Activated T-cell treated with anti-CD3 and anti-CD28 coated beads, Interleukin-2, amount 50 U/mL, for 48 hours (primary cell): Measurements from ENCODE around the gene PARP11.
A peak's percentile ranks its signal among the peaks of the same experiment; 100 is the strongest.

Source experiments
- DNase-seq, 2 experiments: peaks; one replicate each; pipeline ENCODE4 v3.0.0-alpha.2; 2020

The PARP11 gene

DNA sequence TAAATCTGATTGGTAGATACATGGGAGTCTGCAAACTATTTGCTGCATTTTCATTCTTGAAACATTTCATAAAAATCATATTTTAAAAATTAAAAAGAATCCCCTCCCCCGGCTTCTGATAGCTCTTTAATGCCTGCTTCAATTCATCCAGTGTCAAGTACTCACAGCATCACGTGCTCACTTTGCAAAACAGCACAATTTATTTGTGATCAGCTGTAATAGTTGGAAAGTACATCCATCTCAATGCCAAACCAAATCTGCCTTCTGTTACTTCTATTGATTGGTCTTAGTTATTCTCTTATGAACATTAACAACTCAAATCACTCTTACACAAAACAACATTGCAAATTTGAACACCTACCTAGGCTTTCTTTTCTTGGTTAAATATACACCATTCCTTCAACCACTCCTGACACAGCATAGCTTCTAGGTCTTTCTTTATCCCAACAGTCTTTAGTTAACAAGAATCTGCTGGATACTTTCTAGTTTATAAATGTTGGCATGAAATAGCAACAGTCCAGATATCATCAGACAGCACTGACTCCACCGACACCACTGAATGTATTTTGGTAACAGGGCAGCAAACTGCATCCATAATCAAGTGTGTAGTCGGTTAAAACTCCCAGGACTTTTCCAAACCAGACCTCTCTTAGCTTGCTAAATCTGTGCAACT is 58.0 kb downstream of the PARP11 start:
- no peak for DNase-seq

GRCh38 chr12:3810540-3810939 is 62.7 kb downstream of the PARP11 start:
- no peak for DNase-seq

- DNase-seq, result no peak
Observed at GRCh38 chr12:3810016-3810370, 63.2 kb downstream of the PARP11 start.

- DNase-seq, result no peak
Observed at GRCh38 chr12:3809357-3810015, 63.7 kb downstream of the PARP11 start.

- no peak for DNase-seq
Observed at GRCh38 chr12:3805077-3805476, 68.1 kb downstream of the PARP11 start.

DNA sequence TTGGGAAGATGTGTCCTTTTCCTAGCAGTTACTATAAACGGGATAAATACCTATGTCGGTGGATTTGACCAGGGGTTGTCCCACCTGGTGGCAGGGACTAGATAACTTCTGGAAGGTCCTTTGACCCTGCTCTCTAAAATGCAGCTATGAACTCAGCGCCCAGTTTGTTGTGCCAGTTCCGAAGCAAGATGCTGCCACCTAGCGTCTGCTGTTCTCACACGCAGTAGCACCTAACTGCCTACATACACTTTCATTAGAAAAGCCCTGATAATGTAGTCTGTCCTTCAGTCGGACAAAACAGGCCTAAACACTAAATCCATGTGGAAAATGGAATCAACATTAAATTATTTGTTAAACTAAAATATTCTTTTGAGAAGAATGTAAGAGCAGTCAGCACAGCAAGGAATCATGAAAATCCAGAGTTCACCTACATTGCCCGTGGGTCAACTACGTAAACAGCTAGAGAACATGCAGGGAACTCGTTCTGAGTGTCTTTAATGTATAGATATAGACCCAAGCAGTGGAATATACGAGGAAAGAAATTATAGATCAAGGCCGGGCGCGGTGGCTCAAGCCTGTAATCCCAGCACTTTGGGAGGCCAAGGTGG is 69.2 kb downstream of the PARP11 start:
- DNase-seq, result peak; percentile 67 to 79

DNA sequence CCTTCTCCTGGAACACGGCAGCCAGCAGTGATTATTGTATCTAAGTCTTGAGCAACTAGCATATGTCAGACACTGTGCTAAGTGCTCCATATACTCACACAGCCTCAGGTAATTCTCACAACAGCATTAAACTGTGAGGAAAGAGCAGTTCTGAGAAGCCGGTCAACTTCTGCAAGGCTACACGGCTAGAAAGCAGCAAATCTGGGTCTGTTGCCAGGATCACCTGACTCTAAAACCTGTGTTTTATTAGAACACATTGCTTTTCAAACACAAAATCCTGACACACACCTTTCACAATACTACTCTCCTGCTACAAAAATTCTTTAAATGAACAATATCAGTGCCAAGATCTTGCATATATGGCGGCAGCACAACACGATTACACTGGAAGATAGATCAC is 70.5 kb downstream of the PARP11 start:
- DNase-seq, result no peak

DNA sequence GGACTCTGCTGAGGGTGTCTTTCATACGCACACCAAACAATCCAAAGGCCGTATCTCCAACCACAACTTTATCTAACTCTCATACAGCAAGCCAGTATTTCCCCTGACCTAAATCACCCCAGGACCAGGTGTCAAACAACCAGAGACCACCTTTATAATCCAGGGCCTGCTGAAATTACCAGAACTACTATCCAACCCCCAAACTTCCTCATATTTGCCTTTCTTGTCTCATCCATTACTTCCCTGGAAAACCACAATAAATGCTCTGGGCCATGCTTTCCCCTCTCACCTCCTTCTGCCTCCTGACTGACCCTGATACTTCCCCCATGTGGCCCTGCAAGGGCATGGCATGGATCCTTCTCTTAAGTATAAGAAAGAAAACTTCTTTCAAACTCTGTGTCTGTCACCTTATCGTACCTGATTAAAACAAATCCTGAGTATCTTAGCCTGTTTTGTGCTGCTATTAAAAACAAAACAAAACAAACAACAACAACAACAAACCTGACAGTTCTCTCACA is 75.6 kb downstream of the PARP11 start:
- DNase-seq, result no peak

DNA sequence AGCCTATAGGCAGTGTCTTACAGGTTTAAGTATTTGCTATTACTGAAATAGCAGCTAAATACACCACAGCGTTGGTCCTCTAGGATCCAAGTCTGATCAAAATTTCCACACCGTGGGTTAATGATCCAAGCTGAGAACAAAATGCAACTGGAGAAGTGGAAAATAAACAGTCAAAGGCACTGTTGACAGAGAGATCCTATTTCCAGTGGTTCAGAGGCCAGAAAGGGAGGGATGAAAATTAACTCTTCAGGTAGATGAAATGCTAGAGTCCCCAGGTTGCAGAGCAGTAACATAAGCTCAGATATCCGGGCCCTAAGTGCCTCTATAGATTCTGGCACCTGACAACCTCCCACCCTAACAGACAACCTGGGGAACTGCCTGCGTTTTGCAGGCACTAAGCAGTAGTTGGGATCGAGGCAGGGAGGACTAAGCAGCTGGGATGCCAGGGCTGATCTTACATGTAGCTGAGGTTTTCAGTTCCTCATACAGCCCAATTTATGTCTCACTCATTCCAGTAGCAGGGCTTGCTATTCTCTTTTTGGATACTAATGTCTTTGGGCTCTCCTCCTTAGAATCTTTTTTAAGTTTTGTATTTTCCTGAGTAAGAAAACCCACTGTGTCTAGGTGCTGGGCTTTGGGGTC is 77.6 kb downstream of the PARP11 start:
- no peak for DNase-seq

- DNase-seq, result no peak
Observed at GRCh38 chr12:3795066-3795465, 78.1 kb downstream of the PARP11 start.

DNA sequence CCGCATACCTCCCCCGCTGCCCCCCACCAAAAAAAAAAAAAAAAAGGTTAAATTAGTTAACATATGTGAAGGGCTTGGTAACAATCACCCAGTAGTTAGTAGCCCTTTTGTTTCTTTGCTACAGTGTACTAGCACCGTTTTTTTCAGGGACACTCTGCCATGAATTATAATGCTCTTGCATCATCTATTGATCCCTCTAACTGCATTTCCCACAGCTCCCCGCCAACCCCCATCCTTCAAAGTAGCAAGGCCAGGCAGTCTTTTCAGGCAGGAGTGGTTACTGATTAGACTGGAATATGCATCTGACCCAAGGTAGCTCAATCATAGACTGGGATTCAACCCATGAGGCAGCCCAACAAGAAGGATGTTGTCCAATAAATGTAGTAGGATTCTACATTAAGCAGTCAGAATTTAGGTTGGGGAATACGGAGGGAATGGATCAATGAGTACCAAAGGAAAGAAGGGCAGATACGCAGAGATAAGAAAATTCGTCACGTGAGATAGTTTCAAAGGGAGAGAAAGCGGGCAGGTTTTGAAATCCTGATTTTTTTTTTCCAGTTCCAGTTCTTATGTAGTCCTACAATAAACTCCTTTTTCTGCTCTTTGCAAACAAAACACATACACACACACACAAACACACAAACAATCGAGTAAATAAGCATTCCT is 80.4 kb downstream of the PARP11 start:
- no peak for DNase-seq

DNA sequence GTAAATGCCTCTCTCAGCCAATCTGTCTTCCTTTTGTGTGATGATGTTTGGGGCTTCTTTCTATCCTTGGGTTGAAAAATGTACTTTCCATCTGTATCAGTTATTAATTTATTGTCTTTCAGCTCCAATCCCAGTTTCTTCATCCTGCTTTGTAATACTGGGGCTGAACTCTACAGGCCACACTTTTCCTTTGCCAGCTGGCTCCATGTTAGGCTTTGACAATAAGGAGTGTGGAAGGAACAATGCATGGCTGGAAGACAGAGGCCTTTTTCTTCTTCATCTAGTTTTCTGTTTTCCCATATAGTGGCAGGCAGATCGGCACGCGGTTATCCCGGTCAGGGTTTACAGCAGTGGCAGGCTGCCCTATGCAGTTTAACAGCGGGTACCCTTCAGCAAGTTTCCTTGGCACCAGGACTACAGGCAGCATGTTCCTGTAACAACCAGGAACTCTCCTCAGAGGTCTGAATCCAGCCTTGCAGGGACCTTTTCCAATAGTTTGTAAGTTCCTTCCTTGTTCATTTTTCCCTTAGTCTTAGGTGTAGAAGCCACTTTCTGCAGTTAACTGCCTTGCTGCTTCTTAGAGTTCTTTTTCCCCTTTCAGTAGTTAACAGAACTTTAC is 81.8 kb downstream of the PARP11 start:
- DNase-seq, result no peak

DNA sequence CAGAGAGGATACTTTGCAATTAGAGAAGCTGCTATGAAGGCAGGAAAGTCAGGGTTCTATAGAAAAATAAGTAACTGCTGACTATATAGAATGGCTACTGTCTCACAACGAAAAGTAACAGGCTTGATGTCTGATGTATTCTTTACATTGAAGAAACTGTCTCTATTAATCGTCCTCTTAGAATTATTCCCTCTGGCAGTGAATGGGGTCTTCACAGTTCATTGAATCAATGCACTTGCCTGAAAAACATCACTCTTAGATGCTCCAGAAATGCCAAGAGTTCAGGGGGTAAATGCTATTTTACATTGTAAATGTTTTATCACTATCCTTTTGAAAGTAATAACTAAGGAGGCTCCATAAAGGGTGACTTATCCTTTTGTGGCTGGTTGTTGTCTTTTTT is 82.6 kb downstream of the PARP11 start:
- no peak for DNase-seq

GRCh38 chr12:3789838-3790237 is 83.4 kb downstream of the PARP11 start:
- no peak for DNase-seq

- no peak for DNase-seq
Observed at GRCh38 chr12:3777206-3777809, 95.9 kb downstream of the PARP11 start.

DNA sequence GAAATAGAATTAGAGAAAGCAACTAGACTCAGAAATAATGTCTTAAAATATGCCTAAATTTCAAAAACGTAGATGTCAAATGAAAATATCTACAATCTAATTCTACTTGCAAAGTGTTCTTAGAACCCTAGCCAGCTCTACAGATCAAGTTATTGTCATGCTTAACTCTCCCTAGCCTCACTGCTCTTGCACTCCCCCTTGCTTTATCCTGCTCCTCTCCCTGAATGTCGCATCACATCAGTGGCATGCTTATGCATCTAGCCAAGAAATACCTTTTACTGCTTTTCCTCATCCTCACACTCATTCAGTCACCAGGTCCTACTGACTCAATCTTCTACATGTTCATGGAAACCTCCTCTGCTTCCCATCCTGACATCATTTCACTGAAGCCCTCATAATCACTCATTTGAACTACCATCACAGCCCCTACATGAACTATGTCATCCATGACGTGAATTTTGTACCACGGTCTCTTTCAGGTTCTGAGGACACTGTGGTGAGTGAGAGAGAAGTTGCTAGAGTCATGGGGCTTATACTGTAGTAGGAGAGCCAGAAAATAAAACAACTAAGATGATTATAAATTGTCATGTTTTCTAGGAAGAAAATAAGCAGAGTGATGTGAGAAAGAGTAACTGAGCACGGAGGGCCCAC is 97.7 kb downstream of the PARP11 start:
- no peak for DNase-seq

- no peak for DNase-seq
Observed at GRCh38 chr12:3772380-3772779, 100.8 kb downstream of the PARP11 start.

GRCh38 chr12:3771853-3772252 is 101.3 kb downstream of the PARP11 start:
- DNase-seq, result no peak

DNA sequence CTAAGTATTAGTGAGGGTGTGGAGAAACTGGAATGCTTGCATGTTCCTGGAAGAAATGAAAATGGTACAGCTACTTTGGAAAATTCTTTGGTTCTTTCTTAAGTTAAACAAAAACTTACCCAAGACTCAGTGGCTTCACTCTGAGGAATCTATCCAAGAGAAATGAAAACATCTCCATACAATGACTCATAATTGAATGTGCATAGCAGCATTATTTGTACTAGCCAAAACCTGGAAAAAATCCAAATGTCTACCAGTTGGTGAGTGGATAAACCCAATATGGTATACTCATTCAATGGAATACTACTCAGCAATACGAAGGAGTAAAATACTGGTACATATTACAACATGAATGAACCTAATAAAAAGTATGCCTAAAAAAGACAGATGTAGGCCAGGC is 102.3 kb downstream of the PARP11 start:
- no peak for DNase-seq

- DNase-seq, result no peak
Observed at GRCh38 chr12:3768911-3769447, 104.2 kb downstream of the PARP11 start.

DNA sequence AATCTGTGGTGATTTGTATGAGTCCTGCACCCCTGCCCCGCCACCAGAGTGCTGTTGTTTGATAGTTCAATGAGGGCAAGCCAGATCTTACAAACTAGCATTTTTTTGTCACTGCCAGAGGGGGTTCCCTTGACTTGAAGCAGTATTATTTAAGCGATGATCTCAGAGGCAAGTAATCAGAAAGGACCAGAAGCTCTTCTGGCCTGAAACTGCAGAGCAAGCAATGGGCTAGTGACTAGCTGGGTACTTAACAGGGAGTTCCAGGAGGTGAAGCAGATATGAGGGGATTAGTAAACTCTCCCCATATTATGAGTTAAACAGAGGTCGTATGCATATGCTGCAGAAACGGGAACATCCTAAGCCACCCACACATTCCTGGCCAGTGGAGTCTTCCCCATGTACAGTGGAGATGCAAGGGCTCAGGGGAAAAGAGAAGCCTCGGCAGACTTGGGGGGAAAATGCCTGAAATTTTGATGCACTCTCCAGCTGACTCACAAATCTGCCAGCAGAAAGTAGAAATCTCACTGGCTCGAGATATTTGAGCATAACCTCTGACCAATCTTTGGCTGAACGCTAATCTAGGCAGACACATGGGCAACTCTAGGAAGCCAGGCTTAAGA is 112.0 kb downstream of the PARP11 start:
- no peak for DNase-seq
